ENCODE measurements around the gene WTAP. TPM values are rescaled to one million over a fixed set of nuclear protein-coding genes. Genes with fewer than 3 reads are reported as not detected.

Gene WTAP
- total and polyA plus RNA-seq, 2 of the 4 experiments (the other 2 are of a cell fraction) = 30.2 to 92.3 TPM

- Histone ChIP-seq H3K27ac (ENCODE audit: insufficient read depth, low read length) (peak overlapping the region; percentile 79), H3K14ac (replicated peaks; ENCODE audit: low read depth, low read length) (peak overlapping the region; percentile 89), H3K18ac (ENCODE audit: low read depth, low read length) (peak overlapping the region; percentile 76), H3K9ac (ENCODE audit: low read depth, low read length) (peak overlapping the region; percentile 78), H3K36me3 (ENCODE audit: control insufficient read depth, insufficient read depth, low read length) (peaks cover 22% of the 10 kb centered on the region), H2BK5ac (ENCODE audit: low read depth, low read length, poor library complexity, severe bottlenecking) (peak overlapping the region; percentile 81), H3K4me3 (ENCODE audit: insufficient read depth, low read depth, low read length) (peak overlapping the region; percentile 99), H4K20me1 (ENCODE audit: insufficient read depth, low read length) (peaks cover 11% of the 10 kb centered on the region), H3K4me1 (ENCODE audit: control insufficient read depth, insufficient read depth, low read length) (peaks cover 12% of the 10 kb centered on the region), H2BK20ac (ENCODE audit: low read depth, low read length) (no peak overlapping the region), H4K5ac (ENCODE audit: low read depth, low read length) (peak overlapping the region; percentile 53), H2AK9ac (replicated peaks; ENCODE audit: low read depth, low read length, poor library complexity) (peak overlapping the region; percentile 95), H4K91ac (ENCODE audit: insufficient read depth, low read depth, low read length) (peak overlapping the region; percentile 66), H3K56ac (ENCODE audit: extremely low read depth, insufficient read depth, low read length) (peak overlapping the region; percentile 44; the same call in 1 of the 2 replicates), H2AFZ (replicated peaks; ENCODE audit: low read length, poor library complexity) (peak overlapping the region; percentile 93), H3K9me3 (ENCODE audit: control insufficient read depth, insufficient read depth, low read length) (no peaks in the 10 kb centered on the region), H3K4ac (ENCODE audit: low read depth, low read length) (peak overlapping the region; percentile 74), H2BK120ac (ENCODE audit: low read depth, low read length) (peak overlapping the region; percentile 46; the same call in 1 of the 2 replicates), H4K8ac (ENCODE audit: low read depth in 2 of 2, low read length in 2 of 2) (peak overlapping the region in 1 of 2 experiments; percentile 23; a peak in 3 of 4 replicates), H3K23ac (ENCODE audit: low read depth, low read length) (peak overlapping the region; percentile 97), H3K27me3 (ENCODE audit: control insufficient read depth, insufficient read depth, low read length) (no peaks in the 10 kb centered on the region), H2AK5ac (ENCODE audit: low read depth, low read length) (peak overlapping the region; percentile 70; the same call in 1 of the 2 replicates), H2BK15ac (ENCODE audit: low read depth, low read length) (0 out of 3 replicates have a peak overlapping the region, but pooled peaks have one; percentile 20), H3K4me2 (ENCODE audit: low read depth, low read length) (peak overlapping the region; percentile 94), H3K9me1 (ENCODE audit: insufficient read depth, low read length) (peaks cover 18% of the 10 kb centered on the region), H3K79me1 (ENCODE audit: low read depth in 1 of 2, low read length in 2 of 2) (peaks cover 20 to 56% of the 10 kb centered on the region in 2 experiments; a peak in 3 of 4 replicates)
- TF ChIP-seq RFX5 (IDR thresholded peaks at IDR 0.05; ENCODE audit: low read depth, low read length) (no peak), MXI1 (IDR thresholded peaks at IDR 0.05; ENCODE audit: borderline replicate concordance, low read depth, low read length) (peak; percentile 79)
- intact Hi-C loops (cut with micrococcal nuclease) = loop anchor here (1.0 to 2.0 kb wide), 2 partner anchors 36 to 68 kb away; no protein-coding TSS in a partner anchor
- DNase-seq (peak; percentile 42), ATAC-seq (ENCODE audit: low read depth) (peak; percentile 21)
- in situ Hi-C loops (cut with MboI; ENCODE audit: low sequenced_read_pairs) = loop anchor here (5.0 to 25.0 kb wide), 3 partner anchors 40 to 270 kb away; partner anchors contain the start of genes ACAT2 and IGF2R
- dilution Hi-C loops (cut with HindIII; ENCODE audit: low sequenced_read_pairs, unreplicated experiment) = no loop called here
- 3% methylated on average over 41 of the region's 66 CpGs; no CpG with 5 or more reads in 1 of the 2 experiments for WGBS, 2 experiments (ENCODE audit: extremely low coverage in 2 of 2, insufficient read length in 1 of 2)
- POLR2A ChIA-PET (ENCODE audit: unreplicated experiment) = no interaction called here
- CTCF ChIA-PET = interaction anchor here (1.1 to 1.9 kb wide), 3 partner anchors 24 to 141 kb away, joined by 3 to 5 read pairs (median 4); partner anchors contain the start of genes MRPL18 and TCP1
- no TSS peak for BruUV-seq (replicated peaks)
Observed at GRCh38 chr6:159692303-159693127, 34.8 kb upstream of the WTAP start.
